ENCODE measurements around the gene OLIG3.

OLIG3 gene

GRCh38 chr6:137494281-137494987, at the start of gene OLIG3:
Gene OLIG3 (minus strand): TSS chr6:137494394. CDS start chr6:137494170, 224 bp downstream.
- H3K79me2 ChIP-seq (ENCODE audit: insufficient read depth, low read length) = no peaks in the 10 kb centered on the region
- TF ChIP-seq CTCF (IDR thresholded peaks at IDR 0.05; ENCODE audit: borderline replicate concordance, extremely low read depth, low read length, poor library complexity, severe bottlenecking) (no peak), EZH2 (IDR thresholded peaks at IDR 0.05; ENCODE audit: borderline replicate concordance, low read depth, low read length, severe bottlenecking) (no peak)
- H3K4me1 ChIP-seq (ENCODE audit: insufficient read depth, low read length) = peaks cover 9% of the 10 kb centered on the region
- H3K4me2 ChIP-seq (ENCODE audit: insufficient read depth, low read length) = peak within 1 kb of the TSS; percentile 45
- ATAC-seq (ENCODE audit: insufficient read depth, low read depth) (peak; percentile 90), DNase-seq (peak; percentile 67)
- H3K9me3 ChIP-seq (ENCODE audit: insufficient read depth, low read length, severe bottlenecking) = no peaks in the 10 kb centered on the region
- no peak within 1 kb of the TSS for H3K27ac ChIP-seq (ENCODE audit: low read length)
- no peak within 1 kb of the TSS for H3K9ac ChIP-seq (ENCODE audit: low read depth, low read length)
- no peaks in the 10 kb centered on the region for H4K20me1 ChIP-seq (ENCODE audit: insufficient read depth, low read length)
- H3K36me3 ChIP-seq (ENCODE audit: insufficient read depth, low read length) = no peaks in the 10 kb centered on the region
- H3K4me3 ChIP-seq (ENCODE audit: low read depth in 1 of 2, low read length in 2 of 2) = peak within 1 kb of the TSS in 1 of 2 experiments; percentile 26; a peak in 1 of 4 replicates
- peak within 1 kb of the TSS; percentile 48 for H2AFZ ChIP-seq (ENCODE audit: low read depth, low read length)
- no peaks in the 10 kb centered on the region for H3K27me3 ChIP-seq (ENCODE audit: insufficient read depth, low read length, poor library complexity)

DNA sequence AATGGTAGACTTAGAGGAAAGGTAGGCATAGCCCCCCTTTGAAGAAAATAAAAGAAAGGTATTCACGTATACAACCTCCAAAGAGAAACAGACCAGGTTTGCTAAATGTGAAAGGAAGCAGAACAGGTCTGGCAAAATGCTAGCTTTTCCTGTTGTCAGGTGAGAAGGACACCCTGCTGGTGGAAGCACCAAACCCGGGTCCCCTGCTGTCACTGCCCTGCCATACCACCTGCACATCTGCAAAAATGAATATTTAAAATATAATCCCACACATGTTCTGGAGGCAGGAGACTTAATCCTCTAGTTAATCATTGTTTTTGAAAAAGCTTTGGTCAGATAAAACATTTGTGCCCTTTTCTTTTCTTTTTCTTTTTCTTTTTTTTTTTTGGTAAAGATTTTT, 48.9 kb upstream of the OLIG3 start:
- Histone ChIP-seq H3K27me3 (ENCODE audit: insufficient read depth, low read length, poor library complexity) (no peaks in the 10 kb centered on the region), H3K4me1 (ENCODE audit: insufficient read depth, low read length) (peaks cover 7% of the 10 kb centered on the region), H3K9me3 (ENCODE audit: insufficient read depth, low read length, severe bottlenecking) (no peaks in the 10 kb centered on the region), H4K20me1 (ENCODE audit: insufficient read depth, low read length) (no peaks in the 10 kb centered on the region), H3K9ac (ENCODE audit: low read depth, low read length) (no peak overlapping the region), H3K36me3 (ENCODE audit: insufficient read depth, low read length) (no peaks in the 10 kb centered on the region), H3K27ac (ENCODE audit: low read length) (no peak overlapping the region), H2AFZ (ENCODE audit: low read depth, low read length) (no peak overlapping the region), H3K4me2 (ENCODE audit: insufficient read depth, low read length) (no peak overlapping the region), H3K4me3 (ENCODE audit: low read depth in 1 of 2, low read length in 2 of 2) (no peak overlapping the region), H3K79me2 (ENCODE audit: insufficient read depth, low read length) (no peaks in the 10 kb centered on the region)
- TF ChIP-seq CTCF (IDR thresholded peaks at IDR 0.05; ENCODE audit: borderline replicate concordance, extremely low read depth, low read length, poor library complexity, severe bottlenecking) = no peak
- no peak for TF ChIP-seq EZH2 (IDR thresholded peaks at IDR 0.05; ENCODE audit: borderline replicate concordance, low read depth, low read length, severe bottlenecking)
- no peak for DNase-seq
- ATAC-seq (ENCODE audit: insufficient read depth, low read depth) = peak; percentile 47; the same call in 1 of the 3 replicates

GRCh38 chr6:137542713-137543112, 48.5 kb upstream of the OLIG3 start:
- no peaks in the 10 kb centered on the region for H3K27me3 ChIP-seq (ENCODE audit: insufficient read depth, low read length, poor library complexity)
- no peak overlapping the region for H3K27ac ChIP-seq (ENCODE audit: low read length)
- H4K20me1 ChIP-seq (ENCODE audit: insufficient read depth, low read length) = no peaks in the 10 kb centered on the region
- H3K79me2 ChIP-seq (ENCODE audit: insufficient read depth, low read length) = no peaks in the 10 kb centered on the region
- no peak for TF ChIP-seq EZH2 (IDR thresholded peaks at IDR 0.05; ENCODE audit: borderline replicate concordance, low read depth, low read length, severe bottlenecking)
- TF ChIP-seq CTCF (IDR thresholded peaks at IDR 0.05; ENCODE audit: borderline replicate concordance, extremely low read depth, low read length, poor library complexity, severe bottlenecking) = no peak
- H3K9ac ChIP-seq (ENCODE audit: low read depth, low read length) = no peak overlapping the region
- H3K36me3 ChIP-seq (ENCODE audit: insufficient read depth, low read length) = no peaks in the 10 kb centered on the region
- peaks cover 7% of the 10 kb centered on the region for H3K4me1 ChIP-seq (ENCODE audit: insufficient read depth, low read length)
- no peaks in the 10 kb centered on the region for H3K9me3 ChIP-seq (ENCODE audit: insufficient read depth, low read length, severe bottlenecking)
- ATAC-seq (ENCODE audit: insufficient read depth, low read depth) = no peak
- no peak for DNase-seq
- H3K4me2 ChIP-seq (ENCODE audit: insufficient read depth, low read length) = no peak overlapping the region
- no peak overlapping the region for H2AFZ ChIP-seq (ENCODE audit: low read depth, low read length)
- H3K4me3 ChIP-seq (ENCODE audit: low read depth in 1 of 2, low read length in 2 of 2) = no peak overlapping the region

All from DND-41 (cell line).